AG09309 (cell line): ENCODE measurements around the gene UPK3A.

Experiments used
- DNase-seq: peaks from one replicate; pipeline ENCODE4 v3.0.0-alpha.2; 2010; ENCODE audit warnings: low read depth
- H3K4me3 ChIP-seq: 2 replicates; pipeline ENCODE4 v1.5.1; 2011; ENCODE audit warnings: mild to moderate bottlenecking, low read depth, low read length, moderate library complexity; ENCODE audit not compliant: control insufficient read depth
- TF ChIP-seq, protein P1 (sequence below): IDR thresholded peaks from 2 replicates; pipeline ENCODE4 v1.5.1; 2011; ENCODE audit warnings: mild to moderate bottlenecking, low read depth, low read length, inconsistent platforms; ENCODE audit not compliant: insufficient read depth, control insufficient read depth; ENCODE audit errors: missing control alignments

UPK3A gene

GRCh38 chr22:45268167-45268957 lies 16.4 kb upstream of the UPK3A start:
- H3K4me3 ChIP-seq, result peak overlapping the region; percentile 72
- TF ChIP-seq, protein P1, sequence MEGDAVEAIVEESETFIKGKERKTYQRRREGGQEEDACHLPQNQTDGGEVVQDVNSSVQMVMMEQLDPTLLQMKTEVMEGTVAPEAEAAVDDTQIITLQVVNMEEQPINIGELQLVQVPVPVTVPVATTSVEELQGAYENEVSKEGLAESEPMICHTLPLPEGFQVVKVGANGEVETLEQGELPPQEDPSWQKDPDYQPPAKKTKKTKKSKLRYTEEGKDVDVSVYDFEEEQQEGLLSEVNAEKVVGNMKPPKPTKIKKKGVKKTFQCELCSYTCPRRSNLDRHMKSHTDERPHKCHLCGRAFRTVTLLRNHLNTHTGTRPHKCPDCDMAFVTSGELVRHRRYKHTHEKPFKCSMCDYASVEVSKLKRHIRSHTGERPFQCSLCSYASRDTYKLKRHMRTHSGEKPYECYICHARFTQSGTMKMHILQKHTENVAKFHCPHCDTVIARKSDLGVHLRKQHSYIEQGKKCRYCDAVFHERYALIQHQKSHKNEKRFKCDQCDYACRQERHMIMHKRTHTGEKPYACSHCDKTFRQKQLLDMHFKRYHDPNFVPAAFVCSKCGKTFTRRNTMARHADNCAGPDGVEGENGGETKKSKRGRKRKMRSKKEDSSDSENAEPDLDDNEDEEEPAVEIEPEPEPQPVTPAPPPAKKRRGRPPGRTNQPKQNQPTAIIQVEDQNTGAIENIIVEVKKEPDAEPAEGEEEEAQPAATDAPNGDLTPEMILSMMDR, result no peak
- no peak for DNase-seq

DNA sequence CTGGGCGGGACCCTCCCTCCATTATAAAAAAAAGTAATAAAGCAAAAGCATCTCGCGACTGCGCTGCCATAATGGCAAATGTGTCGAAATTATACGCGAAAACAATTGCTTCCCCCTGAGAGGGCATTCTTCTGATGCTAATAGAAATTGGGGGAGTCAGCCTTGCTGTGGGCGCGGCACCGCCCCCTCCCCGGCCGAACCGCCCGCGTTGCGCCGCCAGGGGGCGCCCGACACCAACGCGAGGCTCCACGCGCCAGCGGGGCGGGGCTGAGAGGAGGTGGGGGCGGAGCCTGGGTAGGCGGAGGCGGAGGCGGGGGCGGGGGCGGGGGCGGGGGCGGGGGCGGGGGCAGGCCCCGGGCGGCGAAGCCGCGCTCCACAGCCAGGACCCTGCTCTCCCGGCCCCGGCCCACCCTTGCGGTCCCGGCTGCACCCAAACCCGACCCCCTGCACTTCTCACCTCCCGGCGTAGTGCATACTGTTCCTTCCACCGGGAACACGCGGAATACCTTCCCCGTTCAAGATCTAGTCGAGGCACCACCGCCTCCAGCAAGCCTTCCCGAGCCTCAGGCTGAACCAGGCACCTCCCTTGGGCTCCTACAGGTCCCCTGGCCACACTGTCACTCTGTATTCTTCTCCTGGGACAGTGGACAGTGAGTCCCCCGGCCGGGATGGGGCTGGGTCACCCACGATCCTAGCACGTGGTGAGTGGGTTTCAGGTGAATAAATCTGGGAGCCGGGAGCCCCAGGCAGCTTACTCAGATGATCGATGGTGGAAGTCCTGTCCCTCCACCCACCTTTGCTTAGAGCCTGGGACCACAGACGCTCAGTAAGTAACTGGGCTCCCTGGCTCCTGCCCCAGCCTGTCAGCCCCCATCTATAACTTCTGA lies 15.5 kb upstream of the UPK3A start:
- H3K4me3 ChIP-seq, result peak overlapping the region; percentile 72
- DNase-seq, result no peak
- TF ChIP-seq, protein P1, result peak; percentile 54

DNA sequence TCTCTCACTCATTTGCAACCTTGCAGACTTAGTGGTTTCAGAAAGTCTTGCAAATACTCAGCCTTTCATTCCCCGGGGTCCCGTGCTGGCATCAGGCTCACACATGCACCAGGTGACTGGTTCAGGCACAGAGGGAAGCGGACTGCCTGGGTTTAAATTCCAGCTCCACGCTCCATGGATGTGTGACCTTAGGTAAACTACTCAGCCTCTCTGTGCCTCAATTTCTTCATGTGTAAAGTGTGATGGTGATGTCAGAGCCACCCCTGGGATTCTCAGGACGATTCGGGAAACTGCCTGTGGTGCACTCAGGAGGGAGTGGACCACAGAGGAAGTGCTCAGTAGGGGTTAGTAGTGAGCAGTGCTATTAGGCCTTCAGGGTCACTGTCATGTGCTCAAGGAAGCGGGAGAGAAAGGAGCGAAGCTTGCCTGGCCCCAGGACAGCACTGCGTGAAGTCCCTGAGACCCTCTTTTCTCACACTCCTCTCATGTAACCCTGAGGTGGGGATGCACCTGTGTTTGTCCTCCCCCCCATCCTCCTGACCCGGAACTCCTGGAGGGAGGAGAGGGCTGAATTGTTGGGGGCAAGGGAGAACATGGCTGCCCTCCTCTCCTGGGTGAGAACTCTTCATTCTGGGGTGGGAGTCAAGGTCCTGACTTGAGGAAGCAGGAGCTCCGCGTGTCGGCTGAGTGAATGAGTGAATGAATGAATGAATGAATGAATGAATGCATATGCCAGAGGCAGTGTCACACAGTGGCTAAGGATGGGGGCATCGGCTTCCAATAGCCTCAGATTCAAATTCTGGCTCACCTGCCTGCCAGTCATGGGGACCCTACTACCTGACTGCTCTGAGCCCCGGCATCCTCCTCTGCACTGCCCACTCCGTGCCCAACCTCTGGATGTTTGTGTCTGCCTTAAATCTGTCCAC lies 14.4 kb upstream of the UPK3A start:
- DNase-seq, result no peak
- no peak overlapping the region for H3K4me3 ChIP-seq
- TF ChIP-seq, protein P1, result no peak

- TF ChIP-seq, protein P1, result no peak
- H3K4me3 ChIP-seq, result no peak overlapping the region
- no peak for DNase-seq
Measured at GRCh38 chr22:45271667-45272201, 13.0 kb upstream of the UPK3A start.

- DNase-seq, result no peak
- no peak overlapping the region for H3K4me3 ChIP-seq
- TF ChIP-seq, protein P1, result no peak
Measured at GRCh38 chr22:45272498-45272897, 12.3 kb upstream of the UPK3A start.
